Right lobe of liver (tissue), 4 donors: ENCODE data around the gene PCBD1.

ENCODE experiments used
- POLR2A ChIP-seq: fragments of 450-650 bp; IDR thresholded peaks from one replicate; pipeline ENCODE4 v1.6.1; 2017; ENCODE audit warnings: antibody characterized with exemption, mild to moderate bottlenecking
- TF ChIP-seq, protein P1 (sequence below), 4 donors: fragments of 200-600 bp in 3 of 4; fragments of 450-650 bp in 1 of 4; IDR thresholded peaks; one replicate each; pipeline versions ENCODE4 v1.5.1 to v1.8.0; 2016 to 2022; ENCODE audit warnings: antibody characterized with exemption in 4 of 4, mild to moderate bottlenecking in 2 of 4
- donor health status: DM: no; HTN: no; CAD: no.
- donor health status: DM: no; HTN: no; CAD: no.
- donor health status: DM: no; HTN: yes; CAD: no.

GRCh38 chr10:70917226-70917625, 28.9 kb upstream of the PCBD1 start:
- TF ChIP-seq, protein P1, sequence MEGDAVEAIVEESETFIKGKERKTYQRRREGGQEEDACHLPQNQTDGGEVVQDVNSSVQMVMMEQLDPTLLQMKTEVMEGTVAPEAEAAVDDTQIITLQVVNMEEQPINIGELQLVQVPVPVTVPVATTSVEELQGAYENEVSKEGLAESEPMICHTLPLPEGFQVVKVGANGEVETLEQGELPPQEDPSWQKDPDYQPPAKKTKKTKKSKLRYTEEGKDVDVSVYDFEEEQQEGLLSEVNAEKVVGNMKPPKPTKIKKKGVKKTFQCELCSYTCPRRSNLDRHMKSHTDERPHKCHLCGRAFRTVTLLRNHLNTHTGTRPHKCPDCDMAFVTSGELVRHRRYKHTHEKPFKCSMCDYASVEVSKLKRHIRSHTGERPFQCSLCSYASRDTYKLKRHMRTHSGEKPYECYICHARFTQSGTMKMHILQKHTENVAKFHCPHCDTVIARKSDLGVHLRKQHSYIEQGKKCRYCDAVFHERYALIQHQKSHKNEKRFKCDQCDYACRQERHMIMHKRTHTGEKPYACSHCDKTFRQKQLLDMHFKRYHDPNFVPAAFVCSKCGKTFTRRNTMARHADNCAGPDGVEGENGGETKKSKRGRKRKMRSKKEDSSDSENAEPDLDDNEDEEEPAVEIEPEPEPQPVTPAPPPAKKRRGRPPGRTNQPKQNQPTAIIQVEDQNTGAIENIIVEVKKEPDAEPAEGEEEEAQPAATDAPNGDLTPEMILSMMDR (IDR thresholded peaks at IDR 0.05), result no peak
- no peak for TF ChIP-seq POLR2A
